ENCODE data around the gene GLB1L3.

The GLB1L3 gene, protein sequence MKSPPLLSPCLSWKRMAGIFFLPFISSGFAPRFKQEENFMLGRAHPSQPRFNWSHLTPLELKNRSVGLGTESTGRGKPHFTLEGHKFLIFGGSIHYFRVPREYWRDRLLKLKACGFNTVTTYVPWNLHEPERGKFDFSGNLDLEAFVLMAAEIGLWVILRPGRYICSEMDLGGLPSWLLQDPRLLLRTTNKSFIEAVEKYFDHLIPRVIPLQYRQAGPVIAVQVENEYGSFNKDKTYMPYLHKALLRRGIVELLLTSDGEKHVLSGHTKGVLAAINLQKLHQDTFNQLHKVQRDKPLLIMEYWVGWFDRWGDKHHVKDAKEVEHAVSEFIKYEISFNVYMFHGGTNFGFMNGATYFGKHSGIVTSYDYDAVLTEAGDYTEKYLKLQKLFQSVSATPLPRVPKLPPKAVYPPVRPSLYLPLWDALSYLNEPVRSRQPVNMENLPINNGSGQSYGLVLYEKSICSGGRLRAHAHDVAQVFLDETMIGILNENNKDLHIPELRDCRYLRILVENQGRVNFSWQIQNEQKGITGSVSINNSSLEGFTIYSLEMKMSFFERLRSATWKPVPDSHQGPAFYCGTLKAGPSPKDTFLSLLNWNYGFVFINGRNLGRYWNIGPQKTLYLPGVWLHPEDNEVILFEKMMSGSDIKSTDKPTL

DNA sequence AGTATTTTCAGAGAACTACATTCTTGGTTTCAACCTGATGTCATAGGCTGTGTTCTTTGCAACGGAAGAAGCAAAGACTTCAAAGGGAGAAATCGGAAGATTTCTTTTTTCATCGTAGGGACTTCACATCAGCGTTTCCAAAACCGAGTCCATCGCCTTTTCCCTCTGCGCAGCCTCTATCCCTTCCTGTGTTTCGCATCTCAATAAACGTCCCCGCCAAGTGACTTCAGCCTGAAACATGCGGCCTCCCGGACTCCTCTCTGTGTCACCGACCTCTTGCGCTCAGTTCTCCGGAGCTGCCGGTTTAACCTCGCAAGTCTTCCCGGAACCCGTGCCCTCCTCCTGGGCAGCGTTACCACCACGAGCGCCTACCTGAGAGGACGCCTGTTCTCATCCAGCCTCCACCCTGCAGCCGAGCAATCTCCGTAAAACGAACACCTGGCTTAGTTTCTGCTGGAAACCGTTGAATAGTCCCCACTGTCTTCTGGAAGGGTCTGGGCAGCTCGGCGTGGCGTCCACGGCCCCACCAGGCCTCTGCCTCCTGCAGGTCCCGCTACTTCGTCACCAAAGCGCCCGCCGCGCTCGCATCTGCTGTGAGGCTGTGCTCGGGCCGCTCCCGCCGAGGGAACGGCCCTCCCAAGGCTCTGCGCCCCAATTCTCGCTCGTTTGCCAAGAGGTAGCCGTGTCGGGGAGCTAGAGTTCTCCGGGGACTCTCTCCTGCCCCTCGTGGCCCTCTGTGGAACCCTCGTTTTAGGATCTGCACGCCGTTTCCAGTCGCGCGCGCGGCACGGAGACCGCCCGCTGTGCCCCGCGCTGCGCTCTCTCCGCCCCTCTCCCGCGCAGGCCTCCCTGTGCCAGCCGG is at the start of gene GLB1L3:
Gene GLB1L3, plus strand, starts transcription at position 846 of the 862 bp plus-strand sequence. CDS start 362 bp downstream, outside the sequence.
- peak; percentile 64 for DNase-seq (ENCODE audit: low read depth)

DNA sequence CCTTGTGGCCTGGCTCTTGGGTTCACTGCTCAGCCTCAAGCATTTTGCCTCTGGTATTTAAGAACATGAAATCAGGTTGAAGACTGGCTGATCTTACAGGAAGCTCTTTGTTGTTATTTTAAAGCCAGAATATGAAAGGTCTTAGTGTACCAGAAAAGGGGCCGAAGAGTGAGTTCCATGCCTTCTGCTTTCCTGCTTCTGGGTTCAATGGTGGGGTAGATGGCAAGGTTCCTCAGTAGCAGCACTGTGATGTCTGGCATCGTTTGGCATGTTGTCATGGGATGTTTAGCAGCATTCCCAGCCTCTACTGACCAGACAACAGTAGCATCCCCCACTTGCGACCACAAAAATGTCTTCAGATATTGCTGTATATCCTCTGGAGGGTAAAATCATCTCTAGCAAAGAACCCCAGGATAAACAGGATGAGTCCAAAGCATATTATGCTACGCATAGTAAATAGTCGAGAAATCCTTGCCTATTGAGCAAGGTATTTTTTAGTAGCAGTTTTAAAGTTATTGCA is 49.3 kb upstream of the GLB1L3 start:
- no peak for DNase-seq (ENCODE audit: low read depth)

- peak; percentile 24 for DNase-seq (ENCODE audit: low read depth)
Measured at GRCh38 chr11:134228625-134229024, 47.6 kb upstream of the GLB1L3 start.

DNA sequence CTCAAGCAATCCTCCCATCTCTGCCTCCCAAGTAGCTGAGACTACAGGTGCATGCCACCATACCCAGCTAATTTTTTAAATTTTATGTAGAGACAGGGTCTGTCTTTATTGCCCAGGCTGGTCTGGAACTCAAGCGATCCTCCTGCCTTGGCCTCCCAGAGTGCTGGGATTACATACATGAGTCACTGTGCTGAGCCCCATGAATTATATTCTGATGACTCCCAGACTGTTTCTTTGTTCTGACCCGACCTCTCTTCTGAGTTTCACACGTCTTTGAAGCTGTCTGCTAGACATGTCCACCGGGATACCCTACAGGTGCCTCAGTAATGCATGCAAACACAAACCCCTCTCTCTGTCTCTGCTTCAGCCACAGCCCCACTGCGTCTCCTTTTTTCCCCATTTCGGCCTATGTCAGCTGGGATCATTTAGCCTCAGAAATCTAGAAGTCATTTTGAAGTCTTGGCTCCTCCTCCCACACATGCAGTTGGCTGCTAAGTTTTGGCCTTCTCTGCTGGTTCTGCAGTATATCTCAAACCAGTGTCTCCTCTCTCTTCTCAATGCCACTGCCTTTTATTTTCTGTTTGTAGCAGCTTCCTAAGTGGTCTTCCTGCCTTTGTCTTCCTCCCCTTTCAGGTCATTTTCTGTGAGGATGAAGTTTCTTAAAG is 46.9 kb upstream of the GLB1L3 start:
- no peak for DNase-seq (ENCODE audit: low read depth)

- DNase-seq (ENCODE audit: low read depth), result no peak
Measured at GRCh38 chr11:134230339-134230738, 45.8 kb upstream of the GLB1L3 start.

DNA sequence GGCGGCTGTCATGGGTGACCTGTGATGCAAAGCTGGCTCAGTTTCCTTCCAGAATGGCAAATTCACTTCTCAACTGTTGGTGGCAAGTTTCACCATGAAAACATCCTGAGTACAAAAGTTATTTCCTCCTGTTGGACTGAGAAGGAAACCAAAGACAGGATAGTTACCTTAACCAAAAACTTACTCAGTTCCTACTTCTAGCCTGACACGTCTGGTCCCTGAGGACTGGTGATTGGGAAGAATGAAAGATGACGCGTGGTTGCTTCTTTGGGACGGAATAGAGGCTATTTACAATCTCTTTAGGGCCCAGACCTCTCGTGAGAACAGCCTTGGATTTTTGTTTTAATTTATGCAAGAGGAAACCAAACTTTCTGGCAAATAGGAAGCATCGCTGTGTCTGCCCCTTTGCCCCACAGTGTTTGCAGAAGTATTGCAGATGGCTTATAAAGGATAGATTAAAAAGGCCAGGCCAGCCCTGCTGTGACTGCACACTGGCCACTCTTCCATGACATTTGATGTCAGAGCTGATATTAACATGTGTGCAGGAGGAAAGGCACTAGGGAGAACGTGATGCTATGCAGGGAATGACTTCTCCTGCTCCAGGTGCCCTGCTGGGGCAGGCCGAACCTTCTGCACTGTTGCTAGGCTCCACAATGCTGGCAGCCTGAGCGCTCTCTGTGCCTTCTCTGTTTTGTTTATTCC is 44.1 kb upstream of the GLB1L3 start:
- DNase-seq (ENCODE audit: low read depth), result no peak

GRCh38 chr11:134233729-134234179 is 42.4 kb upstream of the GLB1L3 start:
- DNase-seq (ENCODE audit: low read depth), result no peak

GRCh38 chr11:134235399-134235798 is 40.8 kb upstream of the GLB1L3 start:
- DNase-seq (ENCODE audit: low read depth), result no peak

- DNase-seq (ENCODE audit: low read depth), result no peak
Measured at GRCh38 chr11:134236834-134237556, 39.2 kb upstream of the GLB1L3 start.

- no peak for DNase-seq (ENCODE audit: low read depth)
Measured at GRCh38 chr11:134237557-134237922, 38.6 kb upstream of the GLB1L3 start.

GRCh38 chr11:134238956-134239355 is 37.2 kb upstream of the GLB1L3 start:
- no peak for DNase-seq (ENCODE audit: low read depth)

GRCh38 chr11:134240592-134240991 is 35.6 kb upstream of the GLB1L3 start:
- no peak for DNase-seq (ENCODE audit: low read depth)

DNA sequence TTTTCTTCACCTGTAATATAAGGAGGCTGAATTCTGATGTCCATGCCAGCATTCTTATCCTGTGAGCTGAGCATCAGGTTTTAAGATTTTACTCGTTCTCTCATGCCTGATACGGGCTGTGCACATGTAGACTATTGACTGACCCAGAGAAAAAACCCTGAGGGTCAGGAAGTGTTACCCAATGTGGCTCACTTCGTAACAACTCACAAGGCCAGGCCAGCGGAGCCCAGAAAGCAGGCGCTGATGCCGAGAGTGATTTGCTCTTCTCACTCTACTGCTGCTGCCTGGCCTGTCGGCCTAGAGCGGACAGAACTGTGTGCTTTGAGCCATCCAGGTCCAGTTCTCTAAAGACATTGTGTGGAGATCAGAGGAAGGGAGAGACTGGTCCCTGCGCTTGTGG is 33.8 kb upstream of the GLB1L3 start:
- DNase-seq (ENCODE audit: low read depth), result no peak

- DNase-seq (ENCODE audit: low read depth), result no peak
Measured at GRCh38 chr11:134243913-134244312, 32.3 kb upstream of the GLB1L3 start.

DNA sequence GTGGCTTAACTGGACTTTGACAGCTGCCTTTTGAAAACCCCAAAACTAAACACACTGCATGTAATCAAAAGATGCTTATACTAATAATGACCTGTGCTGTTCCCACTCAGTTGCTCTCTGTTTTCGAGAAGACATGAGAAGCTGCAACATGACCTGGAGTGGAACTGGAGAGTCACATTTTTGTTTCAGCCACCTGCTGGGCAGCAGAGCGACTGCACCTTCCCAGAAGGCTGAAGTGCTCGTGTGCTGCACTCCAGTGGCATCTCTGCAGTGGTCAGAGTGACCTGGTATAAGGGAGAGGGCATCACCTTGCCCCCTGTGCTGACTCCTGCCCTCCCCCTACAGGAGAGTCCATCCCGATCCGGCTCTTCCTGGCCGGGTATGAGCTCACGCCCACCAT is 31.6 kb upstream of the GLB1L3 start:
- no peak for DNase-seq (ENCODE audit: low read depth)

DNA sequence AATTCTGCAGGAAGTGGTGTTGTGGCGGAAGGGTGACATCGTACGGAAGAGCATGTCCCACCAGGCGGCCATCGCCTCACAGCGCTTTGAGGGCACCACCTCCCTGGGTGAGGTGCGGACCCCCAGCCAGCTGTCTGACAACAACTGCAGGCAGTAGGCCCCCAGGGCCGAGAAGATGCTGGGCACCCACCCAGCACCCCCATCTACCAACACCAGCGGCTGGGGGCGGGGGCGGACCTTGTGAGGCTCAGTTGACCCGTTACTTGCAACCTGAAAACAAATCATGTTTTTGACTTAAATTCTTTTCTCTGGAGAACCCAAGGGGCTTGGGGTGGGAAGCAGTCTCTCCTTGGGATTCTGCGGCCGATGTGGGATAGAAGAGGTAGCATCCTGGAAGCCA is 30.7 kb upstream of the GLB1L3 start:
- no peak for DNase-seq (ENCODE audit: low read depth)

DNA sequence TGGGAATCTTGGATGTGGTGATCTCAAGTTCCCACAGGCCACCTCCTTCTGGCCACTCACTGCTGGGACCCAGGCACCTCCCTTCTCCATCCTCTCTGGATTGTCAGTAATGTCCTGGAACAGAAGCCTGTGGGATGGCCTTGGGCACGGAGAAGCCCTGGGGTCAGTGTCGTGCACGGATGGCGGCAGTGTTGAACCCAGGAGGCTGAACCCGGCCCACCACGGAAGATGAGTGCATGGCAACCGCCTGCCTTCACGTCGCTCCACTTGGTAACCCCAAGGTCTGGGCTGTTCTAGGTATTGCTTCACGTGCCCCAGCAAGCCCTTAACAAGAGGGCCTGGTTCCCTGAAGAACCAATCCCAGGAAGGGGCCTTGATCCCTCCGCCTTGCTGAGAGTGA is 30.1 kb upstream of the GLB1L3 start:
- no peak for DNase-seq (ENCODE audit: low read depth)

- no peak for DNase-seq (ENCODE audit: low read depth)
Measured at GRCh38 chr11:134246678-134247077, 29.5 kb upstream of the GLB1L3 start.

- DNase-seq (ENCODE audit: low read depth), result no peak
Measured at GRCh38 chr11:134248910-134249480, 27.2 kb upstream of the GLB1L3 start.

GRCh38 chr11:134250246-134250645 is 25.9 kb upstream of the GLB1L3 start:
- no peak for DNase-seq (ENCODE audit: low read depth)
